ENCODE data around the gene SETD2. TPM values are rescaled to one million over a fixed set of nuclear protein-coding genes. Genes with fewer than 3 reads are reported as not detected.

The SETD2 gene
- total and polyA plus RNA-seq, 2 experiments from 2014 or later = 11.9 to 37.8 TPM

GRCh38 chr3:46979958-46980497 lies 183.9 kb downstream of the SETD2 start:
- Histone ChIP-seq H4K20me1 (ENCODE audit: insufficient read depth, poor library complexity, severe bottlenecking) (no peaks in the 10 kb centered on the region), H3K4me3 (peak overlapping the region; percentile 89), H3K4me2 (peak overlapping the region; percentile 90), H3K79me2 (peaks cover 63% of the 10 kb centered on the region), H3K9me3 (ENCODE audit: low read depth) (no peaks in the 10 kb centered on the region), H2AFZ (no peak overlapping the region), H3K9me2 (replicated peaks; ENCODE audit: insufficient read depth) (no peaks in the 10 kb centered on the region), H3K27ac (peak overlapping the region; percentile 74), H3K4me1 (ENCODE audit: insufficient read depth) (peaks cover 26% of the 10 kb centered on the region), H3K27me3 (no peaks in the 10 kb centered on the region), H3K36me3 (replicated peaks; ENCODE audit: insufficient read depth, low read depth) (no peaks in the 10 kb centered on the region)
- 6% methylated on average over 27 of the region's 40 CpGs for WGBS (ENCODE audit: low lambda C conversion rate, missing lambda C conversion rate)
- no peak for DNase-seq (ENCODE audit: low spot score)
- no peak for TF ChIP-seq EZH2phosphoT487 (IDR thresholded peaks at IDR 0.05; ENCODE audit: low read depth, severe bottlenecking, unreplicated experiment)
- no peak for TF ChIP-seq CTCF (IDR thresholded peaks at IDR 0.05; ENCODE audit: poor library complexity)
- TF ChIP-seq EZH2 (IDR thresholded peaks at IDR 0.05; ENCODE audit: borderline replicate concordance) = no peak

GRCh38 chr3:46978985-46979944 lies 184.6 kb downstream of the SETD2 start, which contains the start of gene NBEAL2:
TSS of gene NBEAL2 (plus strand) at chr3:46979666. CDS start at chr3:46979862, 196 bp downstream.
- Histone ChIP-seq H3K4me3 (peak within 1 kb of the TSS; percentile 89), H3K4me2 (peak within 1 kb of the TSS; percentile 90), H4K20me1 (ENCODE audit: insufficient read depth, poor library complexity, severe bottlenecking) (peaks cover 5% of the 10 kb centered on the region), H3K27me3 (no peaks in the 10 kb centered on the region), H3K4me1 (ENCODE audit: insufficient read depth) (peaks cover 32% of the 10 kb centered on the region), H2AFZ (peak within 1 kb of the TSS; percentile 76), H3K36me3 (replicated peaks; ENCODE audit: insufficient read depth, low read depth) (no peaks in the 10 kb centered on the region), H3K79me2 (peaks cover 63% of the 10 kb centered on the region), H3K27ac (peak within 1 kb of the TSS; percentile 87), H3K9me2 (replicated peaks; ENCODE audit: insufficient read depth) (no peaks in the 10 kb centered on the region), H3K9me3 (ENCODE audit: low read depth) (no peaks in the 10 kb centered on the region)
- DNase-seq (ENCODE audit: low spot score) = peak; percentile 97
- 1% methylated on average over 48 of the region's 73 CpGs for WGBS (ENCODE audit: low lambda C conversion rate, missing lambda C conversion rate)
- TF ChIP-seq CTCF (IDR thresholded peaks at IDR 0.05; ENCODE audit: poor library complexity) (peak; percentile 5), EZH2phosphoT487 (IDR thresholded peaks at IDR 0.05; ENCODE audit: low read depth, severe bottlenecking, unreplicated experiment) (no peak)

GRCh38 chr3:46978381-46978780 lies 185.5 kb downstream of the SETD2 start:
- peaks cover 65% of the 10 kb centered on the region for H3K79me2 ChIP-seq
- TF ChIP-seq EZH2 (IDR thresholded peaks at IDR 0.05; ENCODE audit: borderline replicate concordance) = no peak
- TF ChIP-seq EZH2phosphoT487 (IDR thresholded peaks at IDR 0.05; ENCODE audit: low read depth, severe bottlenecking, unreplicated experiment) = no peak
- TF ChIP-seq CTCF (IDR thresholded peaks at IDR 0.05; ENCODE audit: poor library complexity) = no peak
- no peaks in the 10 kb centered on the region for H3K9me3 ChIP-seq (ENCODE audit: low read depth)
- no peak for DNase-seq (ENCODE audit: low spot score)
- no peak overlapping the region for H3K4me3 ChIP-seq
- peaks cover 35% of the 10 kb centered on the region for H3K4me1 ChIP-seq (ENCODE audit: insufficient read depth)
- no peaks in the 10 kb centered on the region for H3K36me3 ChIP-seq (replicated peaks; ENCODE audit: insufficient read depth, low read depth)
- H3K27me3 ChIP-seq = no peaks in the 10 kb centered on the region
- whole genome bisulfite sequencing (ENCODE audit: low lambda C conversion rate, missing lambda C conversion rate) = 89% methylated on average over 8 of the region's 9 CpGs
- peak overlapping the region; percentile 90 for H3K4me2 ChIP-seq
- H3K9me2 ChIP-seq (replicated peaks; ENCODE audit: insufficient read depth) = no peaks in the 10 kb centered on the region
- peak overlapping the region; percentile 87 for H3K27ac ChIP-seq
- no peak overlapping the region for H2AFZ ChIP-seq
- peaks cover 11% of the 10 kb centered on the region for H4K20me1 ChIP-seq (ENCODE audit: insufficient read depth, poor library complexity, severe bottlenecking)
